Activated CD4-positive, alpha-beta T cell treated with anti-CD3 and anti-CD28 coated beads for 4 hours (primary cell): ENCODE data around the gene TTC39C.
A peak's percentile ranks its signal among the peaks of the same experiment; 100 is the strongest.

Experiments
- DNase-seq, 2 donors: peaks; one replicate each; pipeline ENCODE4 v3.0.0-alpha.2; 2020

Gene TTC39C

DNA sequence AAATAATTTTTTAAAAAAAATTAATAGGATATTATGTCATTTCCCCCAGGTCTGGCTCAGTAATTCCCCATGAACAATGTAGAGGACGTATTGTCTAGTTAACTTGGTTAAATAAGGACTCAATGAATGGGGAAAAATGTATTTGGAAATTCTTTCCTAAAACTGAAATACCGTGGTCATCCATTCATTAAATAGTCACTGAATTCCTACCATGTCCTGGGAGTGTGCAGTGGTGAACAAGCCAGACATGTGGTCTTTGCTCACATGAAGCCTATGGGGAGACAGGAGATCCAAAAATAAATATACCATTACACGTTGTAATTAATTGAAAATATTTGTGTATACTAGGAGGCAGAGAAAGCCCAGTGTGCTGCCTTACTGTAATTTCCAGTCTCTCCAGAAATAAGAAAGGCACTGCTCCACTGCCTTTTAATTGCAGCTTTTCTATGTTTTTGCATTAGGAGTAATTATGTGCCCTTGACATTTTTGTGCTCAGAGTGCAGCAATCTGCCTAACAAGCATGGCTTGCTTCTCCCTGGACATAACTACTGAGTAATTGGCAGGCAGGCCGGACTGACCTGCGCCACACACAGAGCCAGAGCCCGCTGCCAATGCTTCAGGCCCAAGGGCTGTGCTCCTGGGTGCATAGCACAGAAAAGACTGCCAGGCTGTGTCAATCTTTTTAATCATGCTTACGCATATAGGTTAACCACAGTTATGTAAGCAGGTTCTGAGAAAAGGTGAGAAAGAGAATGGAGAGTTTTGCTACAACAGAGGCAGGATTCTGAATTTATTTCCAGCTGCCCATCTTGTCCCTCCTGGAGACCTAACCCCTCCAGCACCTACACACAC, 22.2 kb upstream of the TTC39C start:
- DNase-seq = peak; percentile 49 to 54

DNA sequence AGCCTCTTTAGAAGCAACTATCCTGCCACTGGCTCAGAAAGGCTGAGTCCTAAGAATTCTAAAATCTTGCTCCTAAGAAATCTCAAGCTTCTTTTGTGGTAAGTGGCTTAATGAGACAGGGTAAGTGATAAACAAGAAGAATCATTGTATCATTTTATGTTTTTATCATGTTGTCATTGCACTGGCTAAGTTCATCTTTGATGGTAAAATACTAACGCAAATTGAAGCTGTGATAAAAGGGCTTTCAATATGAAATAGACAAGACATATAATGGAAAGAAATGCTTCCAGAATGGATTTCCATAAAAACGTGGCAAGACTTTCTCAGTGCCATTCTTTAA, 21.6 kb upstream of the TTC39C start:
- no peak for DNase-seq

DNA sequence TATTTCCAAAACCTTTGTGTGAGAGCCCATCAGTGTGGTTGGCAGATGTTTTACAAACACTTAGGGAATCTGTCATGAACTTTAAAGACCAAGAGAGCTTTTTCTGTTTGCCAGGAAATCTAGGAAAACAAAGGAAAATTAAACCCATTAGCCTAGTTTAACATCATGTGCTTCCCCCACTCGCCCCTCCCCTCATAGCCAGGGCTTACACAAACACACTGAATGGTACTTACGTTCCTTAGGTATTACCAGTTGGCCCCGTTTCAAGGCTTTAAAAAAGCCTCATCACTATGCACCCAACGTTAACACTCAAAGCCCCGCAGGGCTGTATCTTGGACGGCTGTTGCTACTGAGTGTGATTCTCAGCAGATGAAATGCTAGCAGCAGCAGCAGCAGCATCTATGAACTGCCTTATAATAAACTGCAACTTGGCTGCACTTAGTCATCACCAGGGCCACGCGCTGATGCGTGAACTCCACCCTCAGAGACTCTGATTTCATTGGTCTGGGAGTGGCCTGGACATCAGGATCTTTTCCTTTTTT, 20.1 kb upstream of the TTC39C start:
- DNase-seq = peak; percentile 38 to 42

DNA sequence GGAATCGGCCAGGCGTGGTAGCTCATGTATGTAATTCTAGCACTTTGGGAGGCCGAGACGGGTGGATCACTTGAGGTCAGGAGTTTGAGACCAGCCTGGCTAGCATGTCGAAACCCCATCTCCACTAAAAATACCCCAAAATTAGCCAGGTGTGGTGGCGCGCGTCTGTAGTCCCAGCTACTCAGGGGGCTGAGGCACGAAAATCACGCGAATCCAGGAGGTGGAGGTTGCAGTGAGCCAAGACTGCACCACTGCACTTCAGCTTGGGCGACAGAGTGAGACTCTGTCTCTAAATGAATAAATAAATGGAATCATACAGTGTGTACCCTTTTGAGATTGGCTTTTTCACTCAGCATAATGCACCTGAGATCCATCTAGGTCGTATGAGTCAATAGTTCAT, 19.4 kb upstream of the TTC39C start:
- no peak for DNase-seq

DNA sequence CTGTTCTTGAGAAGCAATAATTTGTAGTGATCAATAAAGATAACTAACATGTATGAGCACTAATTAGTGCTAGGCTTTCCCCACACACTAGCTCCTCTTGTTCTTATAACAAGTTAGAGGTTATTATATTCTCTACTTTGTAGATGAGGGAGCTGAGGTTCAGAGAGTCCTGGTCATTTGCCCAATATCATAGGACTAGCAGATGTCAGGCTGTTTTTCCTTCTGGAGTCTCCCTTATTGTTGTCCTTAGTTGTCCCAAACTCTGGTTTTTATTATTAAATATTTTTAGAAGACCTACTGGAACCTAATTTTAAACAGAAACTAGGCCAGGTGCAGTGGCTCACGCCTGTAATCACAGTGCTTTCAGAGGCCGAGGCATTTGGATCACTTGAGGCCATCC, 16.5 kb upstream of the TTC39C start:
- DNase-seq = no peak

DNA sequence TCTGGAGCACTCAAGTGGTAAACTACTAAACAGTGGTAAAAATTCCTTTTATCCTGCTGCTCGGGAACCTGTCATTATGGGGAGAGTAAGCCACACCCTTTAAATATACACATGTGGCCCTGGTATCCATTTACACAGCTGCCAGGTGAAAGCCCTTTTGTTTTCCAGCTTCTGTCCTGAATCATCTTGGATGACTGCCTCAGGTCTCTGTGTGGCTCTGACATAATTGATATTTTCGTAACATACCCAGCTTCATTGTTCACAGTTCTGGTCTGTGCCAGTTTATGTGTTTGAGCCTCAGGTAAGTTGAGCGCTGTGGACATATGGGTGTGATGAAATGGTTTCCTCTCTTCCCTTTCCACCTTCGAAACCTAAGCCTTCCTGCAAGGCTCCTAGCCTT, 15.7 kb upstream of the TTC39C start:
- no peak for DNase-seq

DNA sequence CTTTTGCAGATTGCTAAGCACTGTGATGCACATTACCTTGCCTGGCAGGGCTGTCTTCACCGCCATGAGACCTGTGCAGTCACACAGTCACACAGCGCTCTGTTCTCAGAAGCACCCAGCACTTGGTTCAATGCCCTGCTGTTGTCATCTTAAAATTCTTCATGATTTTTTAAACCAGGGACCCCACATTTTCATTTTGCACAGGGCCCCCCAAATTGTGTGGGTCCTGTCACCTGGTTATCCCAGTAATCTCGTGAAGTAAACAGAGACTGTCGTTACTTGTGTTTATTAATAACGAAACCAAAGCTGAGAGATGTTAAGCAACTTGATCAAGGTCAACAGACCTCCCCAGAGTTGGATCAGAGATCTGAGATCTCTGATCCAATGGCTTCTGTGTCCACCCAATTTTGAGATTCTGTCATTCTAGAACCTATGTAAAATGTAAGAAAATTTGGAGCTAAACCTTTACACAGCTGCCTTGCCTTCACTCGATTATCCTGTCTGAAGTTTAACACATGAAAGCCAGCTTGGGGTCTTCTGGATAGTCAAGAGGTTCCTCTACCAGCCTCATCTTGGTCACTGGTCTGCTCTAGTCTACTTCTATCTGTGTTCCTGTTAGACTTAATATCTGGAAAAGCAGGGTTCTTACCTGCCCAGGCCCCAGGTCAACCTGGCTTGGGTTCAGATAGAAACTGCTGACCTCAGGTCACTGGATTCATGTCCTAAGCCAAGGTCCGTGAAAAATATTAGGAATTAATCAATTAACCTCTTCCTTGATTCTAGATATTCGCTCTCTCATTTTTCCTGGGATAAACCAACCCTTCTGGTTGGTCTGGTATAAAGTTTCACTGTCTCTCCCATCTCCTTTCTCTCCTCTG, 13.7 kb upstream of the TTC39C start:
- DNase-seq = no peak

DNA sequence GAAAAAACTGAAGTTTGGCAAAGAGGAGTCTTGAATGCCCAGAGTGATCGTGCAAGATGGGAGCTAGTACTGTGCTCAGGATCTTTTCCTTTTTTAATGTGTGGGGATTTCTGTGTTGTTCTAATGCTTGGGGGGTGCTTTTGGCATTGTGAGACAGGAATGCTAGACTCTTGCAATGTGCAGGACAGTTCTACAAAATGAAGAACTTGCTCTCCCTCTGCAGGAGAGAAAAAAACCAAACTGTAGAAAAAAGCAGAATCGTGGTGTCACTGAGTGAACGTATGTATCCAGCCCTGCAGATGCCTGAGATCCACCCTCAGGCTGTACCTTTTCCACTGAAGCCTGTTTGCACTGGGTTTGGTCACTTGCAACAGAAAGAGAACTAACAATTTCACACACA, 12.1 kb upstream of the TTC39C start:
- no peak for DNase-seq

DNA sequence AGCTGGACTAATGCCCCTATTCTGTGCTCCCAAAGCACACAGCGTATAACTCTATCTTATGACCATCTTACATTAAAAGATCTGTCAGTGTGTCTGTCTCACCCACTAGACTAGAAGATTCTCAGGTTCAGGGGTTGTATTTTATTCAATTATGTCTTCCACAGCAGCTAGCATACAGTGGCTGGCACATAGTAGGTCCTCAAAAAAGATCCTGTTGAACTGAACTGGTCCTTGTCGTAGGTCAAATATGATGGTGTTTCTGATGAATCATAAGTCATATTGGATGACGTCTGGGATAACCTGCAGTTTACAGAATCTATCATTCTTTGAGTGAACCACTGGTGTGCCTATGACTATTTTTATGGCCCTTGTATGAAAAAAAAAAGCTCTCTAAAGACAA, 11.3 kb upstream of the TTC39C start:
- no peak for DNase-seq

DNA sequence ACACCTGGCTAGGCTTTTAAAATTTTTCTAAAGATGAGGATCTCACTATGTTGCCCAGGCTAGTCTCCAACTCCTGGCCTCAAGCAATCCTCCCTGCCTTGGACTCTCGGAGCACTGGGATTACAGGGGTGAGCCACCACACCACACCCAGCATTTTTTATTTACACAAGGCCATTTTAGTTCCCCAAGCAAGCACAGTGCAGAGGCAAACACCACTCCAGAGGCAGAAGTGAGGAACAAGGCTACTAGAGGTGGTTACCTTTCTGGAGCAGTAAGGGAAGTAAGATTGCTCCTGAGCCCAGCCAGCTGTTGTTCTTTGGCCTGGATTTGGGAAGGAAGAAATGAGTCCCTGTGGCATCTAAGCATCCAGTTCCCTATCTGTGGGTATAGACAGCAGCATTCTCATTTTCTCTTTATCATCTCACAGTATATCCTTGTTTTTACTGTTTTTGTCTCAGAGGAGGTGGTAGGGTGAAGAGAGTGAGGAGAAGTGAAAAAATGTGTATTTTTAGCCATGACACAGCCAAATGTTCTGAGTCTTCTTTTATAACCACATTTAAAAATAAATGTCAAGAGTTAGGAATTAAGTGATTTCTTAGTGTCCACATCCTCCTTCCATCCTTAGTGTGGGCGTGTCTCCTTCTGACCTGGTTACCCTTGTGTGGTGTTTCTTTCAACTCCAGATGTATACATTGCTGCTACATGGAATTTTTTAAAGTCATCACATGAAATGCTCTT, 10.5 kb upstream of the TTC39C start:
- DNase-seq = no peak

DNA sequence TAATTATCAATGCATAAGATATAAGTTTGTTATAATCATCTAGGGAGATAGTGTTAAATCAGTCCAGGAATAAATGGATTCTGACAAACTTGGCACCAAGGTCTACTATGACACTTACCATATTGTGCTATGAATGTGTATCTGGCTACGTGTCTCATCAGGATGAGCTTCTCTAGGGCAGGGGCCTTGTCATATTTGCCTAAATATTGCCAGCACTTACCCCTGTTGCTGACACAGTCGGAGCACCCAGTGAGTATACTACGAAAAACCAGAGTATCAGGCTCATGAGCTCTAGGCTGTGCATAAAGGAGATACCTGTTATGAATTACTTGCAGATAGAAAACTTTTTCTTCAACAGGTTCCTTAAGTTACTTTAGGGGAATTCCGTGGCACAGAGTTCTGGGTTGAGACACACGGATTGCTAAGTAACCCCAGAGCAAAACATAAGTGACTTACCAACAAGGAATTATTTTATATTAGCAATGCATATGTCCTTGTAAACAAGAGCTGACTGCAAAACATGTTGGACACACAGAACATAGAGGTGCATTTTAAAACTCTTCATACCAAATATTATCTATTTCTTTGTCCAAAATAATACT, 7.7 kb upstream of the TTC39C start:
- no peak for DNase-seq

DNA sequence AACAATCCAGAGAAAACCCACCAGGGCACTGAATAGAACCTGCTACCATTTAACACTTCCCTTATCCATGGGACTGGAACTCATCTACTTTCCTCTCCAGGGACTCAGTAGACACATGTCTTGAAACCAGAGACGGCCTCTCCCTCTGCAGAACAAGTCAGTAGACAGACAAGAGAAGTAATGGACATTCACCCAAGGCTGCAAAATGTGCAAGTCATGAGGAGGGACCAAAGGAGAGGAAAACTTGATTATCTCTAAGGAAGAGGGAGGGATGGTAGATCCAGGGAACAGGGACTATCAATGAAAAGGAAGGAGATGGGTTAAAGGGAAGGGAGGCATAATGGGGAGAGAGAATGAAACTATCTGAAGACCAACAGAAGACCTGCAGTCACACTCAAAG, 5.3 kb upstream of the TTC39C start:
- DNase-seq = no peak

DNA sequence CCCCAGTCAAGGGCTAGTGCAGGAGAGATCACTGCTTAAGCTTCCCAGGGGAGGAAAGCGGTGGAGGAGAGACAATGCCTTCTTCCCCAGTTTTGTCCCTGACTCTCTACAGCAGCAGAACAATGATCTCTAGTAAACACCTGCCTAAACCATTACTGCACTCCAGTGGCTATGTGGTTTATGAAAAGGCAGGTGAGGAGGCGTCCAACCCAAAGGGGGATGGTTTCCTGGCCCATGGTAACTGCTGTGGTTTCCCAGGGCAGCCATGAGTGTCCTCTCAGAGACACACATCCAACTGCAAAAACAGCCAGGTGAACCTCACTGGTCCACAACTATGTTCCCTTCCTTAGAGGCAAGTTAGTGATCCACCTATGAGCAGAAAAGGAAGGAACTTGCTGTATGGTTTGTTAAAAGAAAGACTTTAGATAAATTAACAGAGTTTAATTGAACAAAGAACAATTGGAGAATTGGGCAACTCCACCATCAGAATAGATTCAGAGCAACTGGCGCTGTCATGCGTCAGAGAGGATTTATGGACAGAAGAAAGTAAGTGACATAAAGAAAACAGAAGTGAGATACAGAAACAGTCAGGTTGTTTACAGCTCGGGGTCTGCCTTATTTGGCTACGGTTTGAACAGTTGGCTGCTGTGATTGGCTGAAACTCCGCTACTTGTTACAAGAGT, 4.8 kb upstream of the TTC39C start:
- no peak for DNase-seq

DNA sequence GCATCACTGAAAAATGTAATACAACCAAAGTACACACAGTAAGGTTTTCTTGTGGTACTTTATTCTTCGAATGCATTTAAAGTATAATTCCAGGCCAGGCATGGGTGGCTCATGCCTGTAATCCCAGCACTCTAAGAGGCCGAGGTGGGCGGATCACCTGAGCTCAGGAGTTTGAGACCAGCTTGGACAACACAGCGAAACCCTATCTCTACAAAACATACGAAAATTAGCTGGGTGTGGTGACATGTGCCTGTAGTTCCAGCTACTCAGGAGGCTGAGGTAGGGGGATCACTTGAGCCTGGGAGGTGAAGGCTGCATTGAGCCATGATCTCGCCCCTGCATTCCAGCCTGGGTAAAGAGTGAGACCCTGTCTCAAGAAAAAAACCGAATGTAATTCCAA, 3.9 kb upstream of the TTC39C start:
- no peak for DNase-seq

DNA sequence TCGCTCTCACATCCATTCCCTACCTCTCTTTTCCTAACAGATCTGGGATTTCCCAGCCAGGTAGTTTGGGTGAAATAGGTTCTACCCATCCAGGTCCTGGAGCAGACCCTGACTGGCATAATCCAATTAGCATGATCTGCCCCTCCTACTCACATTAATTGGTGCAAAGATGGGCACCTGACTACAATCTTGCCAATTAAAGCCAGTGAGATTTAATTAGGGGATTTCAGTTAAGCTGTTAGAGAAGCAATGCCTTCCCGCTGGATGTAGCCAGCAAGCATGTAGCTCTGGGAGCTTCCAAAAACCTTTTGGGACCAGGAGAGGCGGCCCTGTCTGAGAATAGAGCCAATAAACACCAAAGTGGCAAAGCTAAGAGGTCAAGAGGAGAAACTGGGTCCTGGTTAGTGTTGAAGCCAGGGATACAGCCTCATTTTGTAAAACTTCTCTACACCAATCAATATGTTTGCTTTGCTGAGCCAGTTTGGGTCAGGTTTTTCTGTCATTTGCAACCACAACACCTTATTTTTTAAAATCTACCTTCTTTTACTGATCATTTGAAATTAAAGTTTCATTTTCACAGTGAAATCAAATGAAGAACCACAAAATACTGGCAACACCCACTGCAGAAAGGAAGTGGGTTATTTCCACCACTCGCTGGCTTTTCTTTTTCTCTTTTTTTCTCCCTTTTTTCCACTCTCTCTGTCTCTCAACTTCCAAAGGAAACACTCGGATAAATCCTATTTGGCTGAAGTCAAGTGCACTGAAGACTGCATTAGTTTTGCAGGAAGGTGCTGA, 3.2 kb upstream of the TTC39C start:
- DNase-seq = no peak

DNA sequence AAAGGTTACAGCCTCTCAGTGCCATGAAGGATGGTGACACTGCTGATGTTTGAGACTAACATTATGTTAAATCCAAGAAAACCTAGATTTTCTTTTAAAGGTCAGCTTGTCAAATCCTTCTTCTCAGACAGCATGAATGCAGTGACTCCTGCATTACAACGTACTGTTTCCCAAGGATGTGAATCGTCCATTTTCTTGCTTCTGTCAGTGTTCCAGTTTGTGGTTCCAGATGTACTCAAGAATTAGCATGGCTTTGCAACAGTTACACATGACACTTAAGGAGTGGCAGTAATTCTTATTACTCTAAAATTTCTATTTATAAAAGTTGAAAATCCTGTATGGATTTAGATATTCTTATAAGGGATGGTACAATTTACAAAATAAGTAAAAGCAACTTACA, 1.5 kb upstream of the TTC39C start:
- no peak for DNase-seq

DNA sequence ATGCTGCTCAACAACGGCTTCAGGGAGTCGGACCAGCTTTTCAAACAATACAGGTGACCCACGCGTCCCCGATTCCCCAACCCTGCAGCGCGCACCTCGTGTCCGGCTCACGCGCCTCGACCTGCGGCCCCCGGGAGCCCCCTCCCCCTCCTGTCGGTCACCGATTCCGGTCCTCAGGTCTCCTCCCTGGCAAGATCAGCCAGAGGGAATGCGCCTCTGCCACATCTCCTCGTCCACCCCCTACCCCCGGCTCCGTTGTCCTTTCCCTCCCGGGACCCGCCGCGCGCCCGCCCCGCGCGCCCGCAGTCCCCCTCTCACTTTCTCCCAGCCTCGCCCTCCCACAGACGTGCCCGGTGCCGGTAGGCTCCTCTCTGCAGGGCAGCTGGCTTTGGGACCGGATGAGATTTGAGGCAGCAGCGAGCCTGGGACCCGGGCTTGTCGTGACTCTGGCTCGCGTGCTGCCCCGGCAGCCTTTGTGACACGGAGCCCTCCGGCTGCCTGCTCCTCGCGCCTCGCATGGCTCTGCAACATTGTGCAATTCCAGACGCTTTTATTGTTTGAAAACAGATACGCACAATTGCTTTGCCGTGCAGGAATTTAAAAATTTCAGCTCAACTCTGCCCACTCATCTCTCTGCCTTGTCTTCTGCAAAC, 558 bp downstream of the TTC39C start:
- peak; percentile 40 to 48 for DNase-seq

DNA sequence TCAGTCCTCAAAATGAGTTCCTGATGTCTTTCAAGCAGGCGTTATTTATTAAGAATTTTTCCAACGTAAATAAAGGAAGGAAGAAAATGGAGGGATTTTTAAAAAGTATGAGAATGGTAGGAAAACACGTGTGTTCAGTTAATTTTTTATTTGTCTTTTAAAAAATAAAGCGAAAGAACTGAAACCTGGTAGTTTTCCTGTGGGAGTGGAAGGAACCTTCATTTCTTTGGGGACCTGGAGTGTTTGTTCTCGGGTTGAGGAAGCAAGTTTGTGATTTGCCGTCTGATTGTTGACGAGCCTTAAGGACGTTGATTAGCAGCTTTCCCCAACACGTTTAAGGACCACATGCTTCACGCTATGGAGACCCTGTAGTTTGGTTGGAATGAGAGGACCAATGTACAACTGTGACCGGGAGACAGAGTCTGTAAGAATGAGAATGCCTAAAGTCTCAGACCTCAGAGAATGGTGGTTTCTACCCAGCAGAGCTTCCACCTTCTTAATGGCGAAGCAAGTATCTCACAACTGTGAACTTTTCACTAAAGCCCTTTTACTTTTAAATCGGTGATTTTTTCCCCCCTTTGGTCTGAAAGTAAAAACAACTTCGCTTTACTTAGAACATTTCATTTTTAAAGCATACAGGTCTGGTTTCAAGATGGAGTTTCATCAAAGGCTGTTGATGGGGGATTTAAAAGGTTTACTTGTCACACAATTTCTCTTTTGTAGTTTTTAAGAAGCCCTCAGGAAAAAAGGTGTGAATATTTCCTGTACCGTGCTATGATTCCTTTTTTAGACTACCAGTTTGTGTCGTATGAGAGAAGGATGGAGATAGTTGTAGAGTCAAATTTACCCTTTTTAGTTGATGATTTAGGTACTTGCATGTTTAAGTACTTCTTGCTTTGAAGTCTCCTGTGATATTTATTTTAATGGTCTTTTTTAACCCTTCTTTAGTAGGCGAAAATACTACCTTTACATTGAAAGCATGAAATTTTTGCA, 1.4 kb downstream of the TTC39C start:
- no peak for DNase-seq

DNA sequence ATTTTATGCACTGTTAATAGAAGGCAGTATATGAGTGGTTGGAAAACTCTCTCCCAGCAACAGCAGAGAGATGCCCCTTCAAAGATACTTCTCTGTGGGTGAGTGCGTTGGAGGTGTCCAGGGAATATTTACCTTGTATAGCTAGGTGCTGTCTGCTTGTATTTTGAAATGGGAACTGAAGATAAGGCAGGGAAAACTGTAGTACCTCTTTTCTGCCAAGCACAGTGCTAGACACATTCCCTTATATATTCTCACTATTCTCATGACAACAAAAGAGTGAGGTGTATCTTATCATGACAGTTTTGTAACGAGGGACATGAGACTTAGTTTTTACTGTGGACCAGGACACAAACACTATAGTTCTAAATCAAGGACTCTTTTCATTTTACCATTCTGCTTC, 2.1 kb downstream of the TTC39C start:
- no peak for DNase-seq
